CD4-positive, alpha-beta memory T cell (primary cell): Measurements from ENCODE around the gene HCN1. TPM values are rescaled to one million over a fixed set of nuclear protein-coding genes. Genes with fewer than 3 reads are reported as not detected.
A peak's percentile ranks its signal among the peaks of the same experiment; 100 is the strongest.

Experiments used
- CTCF ChIA-PET: fragments of 350-600 bp; sonication (Branson Sonifier 250); formaldehyde crosslinking; loops from one replicate; lab custom pipeline; 2021; ENCODE audit warnings: inconsistent platforms; ENCODE audit not compliant: partially characterized antibody; lab: Charles Lee
- POLR2A ChIA-PET: fragments of 350-600 bp; sonication (Branson Sonifier 250); formaldehyde crosslinking; loops from one replicate; lab custom pipeline; 2021; ENCODE audit not compliant: partially characterized antibody; lab: Charles Lee
- DNase-seq, 5 donors: peaks; one replicate each; pipeline versions ENCODE4 v3.0.0 to v3.0.0-alpha.2; 2020 to 2022; ENCODE audit warnings: mixed read lengths in 1 of 5
- H3K27ac ChIP-seq: one replicate; pipeline ENCODE4 v1.7.0; 2013; ENCODE audit warnings: low read depth, low read length
- H3K27me3 ChIP-seq: 2 replicates; pipeline ENCODE4 v1.7.0; 2013; ENCODE audit warnings: mild to moderate bottlenecking, low read length, moderate library complexity; ENCODE audit not compliant: insufficient read depth
- H3K36me3 ChIP-seq: 2 replicates; pipeline ENCODE4 v1.7.0; 2013; ENCODE audit warnings: mild to moderate bottlenecking, low read length, moderate library complexity; ENCODE audit not compliant: insufficient read depth
- H3K4me1 ChIP-seq: 2 replicates; pipeline ENCODE4 v1.7.0; 2013; ENCODE audit warnings: mild to moderate bottlenecking, low read length, moderate library complexity; ENCODE audit not compliant: insufficient read depth
- H3K4me3 ChIP-seq, 2 donors: one replicate each; pipeline ENCODE4 v1.7.0; 2013; ENCODE audit warnings: low read length in 2 of 2, mild to moderate bottlenecking in 1 of 2
- H3K9me3 ChIP-seq, 2 donors: one replicate each; pipeline ENCODE4 v1.7.0; 2013; ENCODE audit warnings: low read length in 2 of 2, control low read depth in 1 of 2; ENCODE audit not compliant: control insufficient read depth in 1 of 2
- H3K27ac Mint-ChIP-seq, 7 donors: one replicate each; pipeline ENCODE4 v1.8.0; 2020 to 2021; ENCODE audit warnings: mixed read lengths in 7 of 7, mild to moderate bottlenecking in 6 of 7, inconsistent platforms in 3 of 7, moderate library complexity in 3 of 7
- H3K27me3 Mint-ChIP-seq, 2 donors: one replicate each; pipeline ENCODE4 v1.8.0; 2020 to 2021; ENCODE audit warnings: mixed read lengths in 2 of 2
- H3K36me3 Mint-ChIP-seq, 2 donors: one replicate each; pipeline ENCODE4 v1.8.0; 2020 to 2021; ENCODE audit warnings: mixed read lengths in 2 of 2, inconsistent platforms in 1 of 2, mild to moderate bottlenecking in 1 of 2
- H3K4me1 Mint-ChIP-seq, 4 donors: one replicate each; pipeline ENCODE4 v1.8.0; 2020 to 2021; ENCODE audit warnings: mixed read lengths in 4 of 4, mild to moderate bottlenecking in 1 of 4
- H3K4me3 Mint-ChIP-seq, 8 donors: one replicate each; pipeline ENCODE4 v1.8.0; 2020 to 2021; ENCODE audit warnings: mixed read lengths in 8 of 8, mild to moderate bottlenecking in 7 of 8, moderate library complexity in 6 of 8, inconsistent platforms in 3 of 8
- H3K9me3 Mint-ChIP-seq, 8 donors: one replicate each; pipeline ENCODE4 v1.8.0; 2020 to 2021; ENCODE audit warnings: mixed read lengths in 8 of 8, mild to moderate bottlenecking in 5 of 8, inconsistent platforms in 3 of 8, moderate library complexity in 1 of 8
- intact Hi-C: fragments of 100-400 bp; cut with micrococcal nuclease; formaldehyde crosslinking; loops from one replicate; pipeline ENCODE4 v1.15.1; 2023
- polyA plus RNA-seq, 2 donors: library from polyadenylated mRNA; unstranded; fragments of 300-500 nt; fragmentation: Illumina TruSeq; gene quantifications; one replicate each; pipeline ENCODE4 v1.2.3, GENCODE V29; 2021
- total RNA-seq, 2 experiments: library from RNA; stranded (reverse); gene quantifications; one replicate each; pipeline ENCODE4 v1.2.3, GENCODE V29; 2021

HCN1 gene
- total RNA-seq, result not detected
- not detected for polyA plus RNA-seq

DNA sequence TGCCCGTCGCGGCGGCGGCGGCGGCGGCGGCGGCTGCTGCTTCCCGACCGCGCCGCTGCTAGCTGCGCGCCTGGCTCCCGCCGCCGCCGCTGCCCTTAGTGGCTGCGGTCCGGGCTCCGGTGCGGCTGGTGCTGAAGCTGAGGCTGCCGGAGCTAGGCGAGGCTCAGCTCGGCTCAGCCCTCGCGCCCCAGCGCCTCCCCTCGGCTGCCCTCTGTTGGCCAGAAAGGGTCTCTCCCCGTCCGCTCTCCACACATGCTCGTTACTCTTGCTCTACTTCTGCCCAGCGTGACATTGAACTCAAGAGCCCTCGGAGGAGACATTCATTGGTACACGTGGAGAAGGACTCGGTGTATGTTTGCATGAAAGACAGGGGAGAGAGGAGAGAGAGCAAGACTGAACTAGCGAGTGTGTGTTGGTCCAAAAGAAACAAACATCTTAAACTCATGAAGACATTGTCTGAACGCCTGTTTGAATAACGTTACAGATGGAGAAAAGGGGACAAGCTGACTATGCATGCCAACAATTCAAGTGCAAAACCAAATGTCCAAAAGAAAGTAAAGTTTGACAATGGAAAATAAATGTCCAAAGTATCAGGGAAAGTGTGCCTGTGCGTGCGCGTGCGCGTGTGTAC lies at the start of gene HCN1:
HCN1 (minus strand) TSS at position 175 of the 631 bp plus-strand sequence.
- no peaks in the 10 kb centered on the region for H3K9me3 ChIP-seq
- peaks cover 12 to 13% of the 10 kb centered on the region in 2 donors for H3K27me3 Mint-ChIP-seq
- intact Hi-C loops, result no loop called here
- DNase-seq, result no peak
- peaks cover 0 to 4% of the 10 kb centered on the region in 2 donors for H3K36me3 Mint-ChIP-seq
- POLR2A ChIA-PET, result no interaction called here
- CTCF ChIA-PET, result no interaction called here
- peaks cover 5 to 31% (median 19%) of the 10 kb centered on the region in 8 donors for H3K9me3 Mint-ChIP-seq
- H3K36me3 ChIP-seq, result no peaks in the 10 kb centered on the region
- no peak within 1 kb of the TSS for H3K4me3 ChIP-seq
- peaks cover 0 to 4% (median 2%) of the 10 kb centered on the region in 4 donors for H3K4me1 Mint-ChIP-seq
- H3K4me3 Mint-ChIP-seq, result peak within 1 kb of the TSS in 5 of 8 donors; percentile 11 to 39 (median 29)
- no peak within 1 kb of the TSS for H3K27ac Mint-ChIP-seq
- H3K27ac ChIP-seq, result no peak within 1 kb of the TSS
- H3K4me1 ChIP-seq, result no peaks in the 10 kb centered on the region
- H3K27me3 ChIP-seq, result no peaks in the 10 kb centered on the region

- Mint-ChIP-seq H3K9me3 (peaks cover 4 to 26% (median 13%) of the 10 kb centered on the region in 8 donors), H3K27ac (no peak overlapping the region), H3K4me3 (no peak overlapping the region), H3K4me1 (no peaks in the 10 kb centered on the region), H3K27me3 (no peaks in the 10 kb centered on the region), H3K36me3 (no peaks in the 10 kb centered on the region)
- Histone ChIP-seq H3K4me1 (no peaks in the 10 kb centered on the region), H3K9me3 (no peaks in the 10 kb centered on the region), H3K27me3 (no peaks in the 10 kb centered on the region), H3K36me3 (no peaks in the 10 kb centered on the region), H3K27ac (no peak overlapping the region), H3K4me3 (no peak overlapping the region)
- no peak for DNase-seq
- intact Hi-C loops, result no loop called here
- POLR2A ChIA-PET, result no interaction called here
- CTCF ChIA-PET, result interaction anchor here (0.6 kb wide), 1 partner anchor 19 kb away, joined by 3 read pairs; no protein-coding TSS in a partner anchor
Observed at GRCh38 chr5:45741110-45741509, 44.9 kb upstream of the HCN1 start.

DNA sequence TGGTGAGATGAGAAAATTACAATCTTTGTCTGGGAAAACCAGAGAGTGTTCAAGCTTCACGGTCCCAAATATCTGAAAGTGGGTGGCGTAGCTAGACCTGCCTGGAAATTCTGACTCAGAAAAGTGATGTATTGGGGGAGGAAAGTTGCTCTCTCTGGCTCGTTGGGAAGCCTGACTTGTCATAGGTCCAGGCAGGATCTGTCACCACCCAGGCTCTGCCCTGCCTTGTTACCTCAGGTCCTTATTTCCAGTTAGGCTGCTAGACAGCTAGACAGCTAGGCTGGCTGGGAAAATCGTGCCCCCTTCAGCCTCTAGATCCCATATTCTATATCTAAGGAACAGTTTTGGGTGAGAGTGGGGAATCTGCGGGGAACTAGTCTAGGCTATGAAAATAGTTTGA lies 41.0 kb upstream of the HCN1 start:
- H3K9me3 Mint-ChIP-seq, result peaks cover 2 to 30% (median 11%) of the 10 kb centered on the region in 8 donors
- POLR2A ChIA-PET, result no interaction called here

GRCh38 chr5:45725537-45725936 lies 29.4 kb upstream of the HCN1 start:
- H3K4me1 Mint-ChIP-seq, result no peaks in the 10 kb centered on the region
- intact Hi-C loops, result no loop called here

More for the DNA sequence above, 41.0 kb upstream of the HCN1 start:
- intact Hi-C loops, result no loop called here
- H3K36me3 Mint-ChIP-seq, result no peaks in the 10 kb centered on the region
- Histone ChIP-seq H3K36me3 (no peaks in the 10 kb centered on the region), H3K27ac (no peak overlapping the region), H3K4me1 (no peaks in the 10 kb centered on the region), H3K27me3 (no peaks in the 10 kb centered on the region), H3K4me3 (no peak overlapping the region), H3K9me3 (no peaks in the 10 kb centered on the region)
- CTCF ChIA-PET, result no interaction called here
- H3K27ac Mint-ChIP-seq, result no peak overlapping the region
- H3K4me3 Mint-ChIP-seq, result no peak overlapping the region
- H3K4me1 Mint-ChIP-seq, result no peaks in the 10 kb centered on the region
- DNase-seq, result no peak
- H3K27me3 Mint-ChIP-seq, result no peaks in the 10 kb centered on the region

DNA sequence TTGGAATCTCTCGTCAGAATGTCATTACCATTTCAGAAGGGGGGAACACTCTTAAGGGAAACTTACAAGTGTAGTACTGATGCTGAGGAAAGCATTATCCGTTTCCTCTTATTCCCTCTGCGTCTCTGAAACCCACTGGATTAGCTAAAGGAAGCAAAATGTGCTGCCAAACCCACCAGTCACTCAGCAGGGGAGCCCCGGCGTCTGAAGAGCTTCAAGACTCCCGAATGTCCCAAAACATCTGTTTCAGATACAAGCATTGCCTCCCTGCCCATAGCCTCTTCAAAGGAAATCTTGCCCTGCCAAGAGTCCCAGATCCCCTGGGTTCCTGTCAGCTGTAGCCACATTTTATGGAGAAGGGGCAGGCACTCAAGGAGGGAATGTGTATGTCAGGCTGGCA lies 1.0 kb upstream of the HCN1 start:
- POLR2A ChIA-PET, result no interaction called here
- Histone ChIP-seq H3K27me3 (no peaks in the 10 kb centered on the region), H3K36me3 (no peaks in the 10 kb centered on the region), H3K4me1 (no peaks in the 10 kb centered on the region), H3K9me3 (no peaks in the 10 kb centered on the region), H3K4me3 (no peak overlapping the region), H3K27ac (no peak overlapping the region)
- peak overlapping the region in 1 of 8 donors; percentile 22 for H3K4me3 Mint-ChIP-seq
- H3K27me3 Mint-ChIP-seq, result peaks cover 12 to 13% of the 10 kb centered on the region in 2 donors
- H3K36me3 Mint-ChIP-seq, result peaks cover 0 to 4% of the 10 kb centered on the region in 2 donors
- intact Hi-C loops, result no loop called here
- peaks cover 0 to 4% (median 2%) of the 10 kb centered on the region in 4 donors for H3K4me1 Mint-ChIP-seq
- H3K9me3 Mint-ChIP-seq, result peaks cover 5 to 31% (median 19%) of the 10 kb centered on the region in 8 donors
- DNase-seq, result no peak
- no peak overlapping the region for H3K27ac Mint-ChIP-seq
- CTCF ChIA-PET, result no interaction called here

More at GRCh38 chr5:45725537-45725936, 29.4 kb upstream of the HCN1 start:
- no peak overlapping the region for H3K4me3 ChIP-seq
- Mint-ChIP-seq H3K27me3 (no peaks in the 10 kb centered on the region), H3K9me3 (peaks cover 7 to 25% (median 16%) of the 10 kb centered on the region in 8 donors), H3K36me3 (no peaks in the 10 kb centered on the region), H3K4me3 (no peak overlapping the region), H3K27ac (no peak overlapping the region)
- POLR2A ChIA-PET, result no interaction called here
- CTCF ChIA-PET, result no interaction called here
- no peaks in the 10 kb centered on the region for H3K9me3 ChIP-seq
- no peaks in the 10 kb centered on the region for H3K4me1 ChIP-seq
- no peaks in the 10 kb centered on the region for H3K36me3 ChIP-seq
- no peaks in the 10 kb centered on the region for H3K27me3 ChIP-seq
- no peak for DNase-seq
- no peak overlapping the region for H3K27ac ChIP-seq

DNA sequence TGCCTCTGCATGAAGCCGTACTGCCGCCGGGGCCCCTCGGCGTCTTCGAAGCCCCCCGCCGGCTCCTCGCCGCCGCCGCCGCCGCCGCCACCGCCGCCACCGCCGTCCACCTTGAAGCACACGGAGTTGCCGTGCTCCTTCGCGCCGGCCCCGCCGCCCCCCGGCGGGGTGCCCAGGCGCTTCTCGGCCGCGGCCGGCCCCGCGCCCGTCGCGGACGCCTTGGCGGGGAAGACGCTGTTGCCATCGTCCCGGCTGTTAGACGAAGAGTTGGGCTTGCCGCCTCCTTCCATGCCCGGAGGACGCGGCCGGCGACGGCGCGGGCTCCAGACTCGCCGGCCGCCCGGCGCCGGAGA lies 400 bp downstream of the HCN1 start:
- intact Hi-C loops, result no loop called here
- H3K4me3 ChIP-seq, result no peak overlapping the region
- CTCF ChIA-PET, result no interaction called here
- H3K4me1 ChIP-seq, result no peaks in the 10 kb centered on the region
- H3K27ac Mint-ChIP-seq, result no peak overlapping the region
- H3K27ac ChIP-seq, result no peak overlapping the region
- no peaks in the 10 kb centered on the region for H3K27me3 ChIP-seq
- H3K4me3 Mint-ChIP-seq, result no peak overlapping the region
- peaks cover 0 to 4% of the 10 kb centered on the region in 2 donors for H3K36me3 Mint-ChIP-seq
- H3K4me1 Mint-ChIP-seq, result peaks cover 0 to 4% (median 2%) of the 10 kb centered on the region in 4 donors
- POLR2A ChIA-PET, result no interaction called here
- no peak for DNase-seq
- H3K27me3 Mint-ChIP-seq, result peaks cover 12 to 13% of the 10 kb centered on the region in 2 donors
- H3K9me3 ChIP-seq, result no peaks in the 10 kb centered on the region
- H3K9me3 Mint-ChIP-seq, result peaks cover 5 to 31% (median 20%) of the 10 kb centered on the region in 8 donors
- H3K36me3 ChIP-seq, result no peaks in the 10 kb centered on the region

GRCh38 chr5:45694971-45695803 lies 993 bp downstream of the HCN1 start:
- Histone ChIP-seq H3K27me3 (no peaks in the 10 kb centered on the region), H3K9me3 (no peaks in the 10 kb centered on the region), H3K4me1 (no peaks in the 10 kb centered on the region), H3K36me3 (no peaks in the 10 kb centered on the region), H3K27ac (no peak overlapping the region), H3K4me3 (no peak overlapping the region)
- Mint-ChIP-seq H3K4me3 (no peak overlapping the region), H3K36me3 (peaks cover 0 to 4% of the 10 kb centered on the region in 2 donors), H3K9me3 (peaks cover 5 to 31% (median 20%) of the 10 kb centered on the region in 8 donors), H3K27ac (no peak overlapping the region), H3K27me3 (peaks cover 12 to 13% of the 10 kb centered on the region in 2 donors), H3K4me1 (peaks cover 0 to 4% (median 2%) of the 10 kb centered on the region in 4 donors)
- CTCF ChIA-PET, result no interaction called here
- no peak for DNase-seq
- POLR2A ChIA-PET, result no interaction called here
- intact Hi-C loops, result no loop called here
